SIG-M5 treated with dmso at 0.1 percent for 504 hours (cell line): ENCODE results near the gene SLC38A5.
A peak's percentile ranks its signal among the peaks of the same experiment; 100 is the strongest.

Experiments used
- DNase-seq: peaks from one replicate; lab custom pipeline; 2025; ENCODE audit not compliant: unreplicated experiment; lab: John Stamatoyannopoulos, UW

The SLC38A5 gene

GRCh38 chrX:48492293-48492910 lies 22.3 kb upstream of the SLC38A5 start:
- peak; percentile 39 for DNase-seq

GRCh38 chrX:48491809-48492208 lies 21.7 kb upstream of the SLC38A5 start:
- no peak for DNase-seq

- DNase-seq = no peak
These were observed 20.6 kb upstream of the SLC38A5 start for GRCh38 chrX:48490661-48491060.

GRCh38 chrX:48489892-48490291 lies 19.8 kb upstream of the SLC38A5 start:
- no peak for DNase-seq

GRCh38 chrX:48489296-48489695 lies 19.2 kb upstream of the SLC38A5 start:
- DNase-seq = no peak

GRCh38 chrX:48488034-48488433 lies 18.0 kb upstream of the SLC38A5 start:
- no peak for DNase-seq

GRCh38 chrX:48487362-48487798 lies 17.3 kb upstream of the SLC38A5 start:
- no peak for DNase-seq

- DNase-seq = no peak
These were observed 12.5 kb upstream of the SLC38A5 start for GRCh38 chrX:48482526-48482925.

- no peak for DNase-seq
These were observed 10.5 kb upstream of the SLC38A5 start for GRCh38 chrX:48480583-48480982.

GRCh38 chrX:48480142-48480541 lies 10.1 kb upstream of the SLC38A5 start:
- no peak for DNase-seq

GRCh38 chrX:48478806-48479205 lies 8.7 kb upstream of the SLC38A5 start:
- DNase-seq = no peak

GRCh38 chrX:48477960-48478755 lies 8.1 kb upstream of the SLC38A5 start:
- DNase-seq = no peak

GRCh38 chrX:48476919-48477318 lies 6.9 kb upstream of the SLC38A5 start:
- no peak for DNase-seq

GRCh38 chrX:48475774-48476577 lies 5.9 kb upstream of the SLC38A5 start, which contains the start of gene FTSJ1:
Gene FTSJ1, plus strand, starts transcription at chrX:48476199. Its CDS starts 1,849 bp downstream, at chrX:48478048.
- peak; percentile 90 for DNase-seq

GRCh38 chrX:48475296-48475695 lies 5.2 kb upstream of the SLC38A5 start:
- no peak for DNase-seq

- no peak for DNase-seq
These were observed 4.5 kb upstream of the SLC38A5 start for GRCh38 chrX:48474581-48474980.

GRCh38 chrX:48474127-48474526 lies 4.1 kb upstream of the SLC38A5 start:
- peak; percentile 16 for DNase-seq

GRCh38 chrX:48473704-48473990 lies 3.6 kb upstream of the SLC38A5 start:
- no peak for DNase-seq

- DNase-seq = no peak
These were observed 3.0 kb upstream of the SLC38A5 start for GRCh38 chrX:48472851-48473703.

- no peak for DNase-seq
These were observed 2.2 kb upstream of the SLC38A5 start for GRCh38 chrX:48472225-48472624.

- no peak for DNase-seq
These were observed 1.4 kb upstream of the SLC38A5 start for GRCh38 chrX:48471504-48471903.
